ENCODE data around the gene DIAPH2.

Gene DIAPH2

DNA sequence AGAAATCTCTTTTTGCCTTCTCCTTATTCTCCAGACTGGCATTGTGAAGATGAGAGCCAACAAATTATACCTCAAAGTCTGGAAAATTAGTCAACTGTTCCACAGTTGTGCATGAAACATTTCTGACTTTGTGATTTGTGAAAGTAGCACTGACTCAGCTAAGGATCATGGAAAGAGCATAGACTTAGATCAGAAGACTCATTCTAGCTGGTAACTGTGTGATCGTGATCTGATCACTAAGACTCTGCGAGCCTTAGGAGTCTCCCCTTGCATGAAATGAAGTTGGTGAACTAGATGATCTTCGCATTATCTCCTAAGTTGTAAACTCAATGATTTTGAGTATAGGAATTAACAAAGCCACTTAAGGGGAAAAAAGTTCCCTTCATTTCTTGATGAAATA, 867.2 kb downstream of the DIAPH2 start:
- Histone ChIP-seq H3K79me2 (ENCODE audit: insufficient read depth, low read length) (no peaks in the 10 kb centered on the region), H3K4me1 (ENCODE audit: insufficient read depth, low read length, poor library complexity, severe bottlenecking) (no peaks in the 10 kb centered on the region), H3K9me3 (ENCODE audit: insufficient read depth, low read depth, low read length) (no peaks in the 10 kb centered on the region), H3K4me3 (ENCODE audit: low read length, poor library complexity, severe bottlenecking) (no peak overlapping the region), H3K36me3 (ENCODE audit: insufficient read depth, low read length) (no peaks in the 10 kb centered on the region), H4K20me1 (ENCODE audit: insufficient read depth, low read length, poor library complexity, severe bottlenecking) (no peaks in the 10 kb centered on the region), H3K27me3 (ENCODE audit: insufficient read depth, low read length, poor library complexity, severe bottlenecking) (no peaks in the 10 kb centered on the region), H3F3A (ENCODE audit: low read depth) (no peaks in the 10 kb centered on the region), H3K9me2 (replicated peaks; ENCODE audit: low read depth, low read length) (no peaks in the 10 kb centered on the region), H2AFZ (ENCODE audit: low read length) (no peak overlapping the region), H3K4me2 (ENCODE audit: low read depth, low read length, poor library complexity, severe bottlenecking) (no peak overlapping the region), H3K9ac (ENCODE audit: low read depth, low read length, poor library complexity, severe bottlenecking) (no peak overlapping the region)
- TF ChIP-seq EZH2phosphoT487 (IDR thresholded peaks at IDR 0.05; ENCODE audit: borderline replicate concordance): no peak
- TF ChIP-seq, protein P1, sequence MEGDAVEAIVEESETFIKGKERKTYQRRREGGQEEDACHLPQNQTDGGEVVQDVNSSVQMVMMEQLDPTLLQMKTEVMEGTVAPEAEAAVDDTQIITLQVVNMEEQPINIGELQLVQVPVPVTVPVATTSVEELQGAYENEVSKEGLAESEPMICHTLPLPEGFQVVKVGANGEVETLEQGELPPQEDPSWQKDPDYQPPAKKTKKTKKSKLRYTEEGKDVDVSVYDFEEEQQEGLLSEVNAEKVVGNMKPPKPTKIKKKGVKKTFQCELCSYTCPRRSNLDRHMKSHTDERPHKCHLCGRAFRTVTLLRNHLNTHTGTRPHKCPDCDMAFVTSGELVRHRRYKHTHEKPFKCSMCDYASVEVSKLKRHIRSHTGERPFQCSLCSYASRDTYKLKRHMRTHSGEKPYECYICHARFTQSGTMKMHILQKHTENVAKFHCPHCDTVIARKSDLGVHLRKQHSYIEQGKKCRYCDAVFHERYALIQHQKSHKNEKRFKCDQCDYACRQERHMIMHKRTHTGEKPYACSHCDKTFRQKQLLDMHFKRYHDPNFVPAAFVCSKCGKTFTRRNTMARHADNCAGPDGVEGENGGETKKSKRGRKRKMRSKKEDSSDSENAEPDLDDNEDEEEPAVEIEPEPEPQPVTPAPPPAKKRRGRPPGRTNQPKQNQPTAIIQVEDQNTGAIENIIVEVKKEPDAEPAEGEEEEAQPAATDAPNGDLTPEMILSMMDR (conservative IDR thresholded peaks at IDR 0.05; ENCODE audit: low read length): no peak

DNA sequence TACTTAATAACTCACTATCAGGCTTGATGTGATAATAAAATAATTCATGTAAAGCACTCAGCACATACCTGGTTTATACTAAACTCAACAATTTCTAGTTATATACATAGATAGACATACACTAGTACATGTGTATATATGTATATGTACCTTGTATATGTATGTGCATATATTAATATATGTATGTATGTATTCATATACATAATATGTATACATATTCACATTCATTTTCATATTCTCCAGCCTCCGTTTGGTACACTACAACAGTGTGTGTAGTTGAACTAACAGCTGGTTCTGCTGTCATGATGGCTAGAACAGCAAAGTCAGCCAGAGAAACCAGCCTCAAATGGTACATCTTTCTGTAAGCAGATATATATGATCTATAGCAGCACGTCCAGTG, 869.2 kb downstream of the DIAPH2 start:
- Histone ChIP-seq H3K9ac (ENCODE audit: low read depth, low read length, poor library complexity, severe bottlenecking) (no peak overlapping the region), H2AFZ (ENCODE audit: low read length) (no peak overlapping the region), H3K9me3 (ENCODE audit: insufficient read depth, low read depth, low read length) (no peaks in the 10 kb centered on the region), H3F3A (ENCODE audit: low read depth) (no peaks in the 10 kb centered on the region), H3K27me3 (ENCODE audit: insufficient read depth, low read length, poor library complexity, severe bottlenecking) (no peaks in the 10 kb centered on the region), H3K9me2 (replicated peaks; ENCODE audit: low read depth, low read length) (no peaks in the 10 kb centered on the region), H3K4me3 (ENCODE audit: low read length, poor library complexity, severe bottlenecking) (no peak overlapping the region), H3K36me3 (ENCODE audit: insufficient read depth, low read length) (no peaks in the 10 kb centered on the region), H4K20me1 (ENCODE audit: insufficient read depth, low read length, poor library complexity, severe bottlenecking) (no peaks in the 10 kb centered on the region), H3K4me1 (ENCODE audit: insufficient read depth, low read length, poor library complexity, severe bottlenecking) (no peaks in the 10 kb centered on the region), H3K4me2 (ENCODE audit: low read depth, low read length, poor library complexity, severe bottlenecking) (no peak overlapping the region), H3K79me2 (ENCODE audit: insufficient read depth, low read length) (no peaks in the 10 kb centered on the region)
- TF ChIP-seq, protein P1 (conservative IDR thresholded peaks at IDR 0.05; ENCODE audit: low read length): no peak
- TF ChIP-seq EZH2phosphoT487 (IDR thresholded peaks at IDR 0.05; ENCODE audit: borderline replicate concordance): no peak

DNA sequence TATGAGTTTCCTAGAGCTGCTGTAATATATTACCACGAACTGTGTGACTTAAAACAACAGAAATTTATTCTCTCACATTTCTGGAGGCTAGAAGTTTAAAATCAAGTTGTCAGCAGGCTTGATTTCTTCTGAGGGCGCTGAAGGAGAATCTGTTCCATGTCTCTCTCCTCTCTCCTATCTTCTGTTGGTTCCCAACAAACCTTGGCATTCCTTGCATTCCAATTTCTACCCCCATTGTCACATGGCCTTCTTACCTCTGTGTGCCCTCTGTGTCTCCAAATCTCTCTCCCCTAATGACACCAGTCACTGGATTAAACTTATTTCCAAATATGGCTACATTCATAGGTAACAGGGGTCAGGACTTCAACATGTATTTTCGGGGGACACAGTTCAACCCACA, 871.7 kb downstream of the DIAPH2 start:
- H3K79me2 ChIP-seq (ENCODE audit: insufficient read depth, low read length): no peaks in the 10 kb centered on the region
- no peak overlapping the region for H3K9ac ChIP-seq (ENCODE audit: low read depth, low read length, poor library complexity, severe bottlenecking)
- H3K36me3 ChIP-seq (ENCODE audit: insufficient read depth, low read length): no peaks in the 10 kb centered on the region
- TF ChIP-seq EZH2phosphoT487 (IDR thresholded peaks at IDR 0.05; ENCODE audit: borderline replicate concordance): no peak
- TF ChIP-seq, protein P1 (conservative IDR thresholded peaks at IDR 0.05; ENCODE audit: low read length): no peak
- no peaks in the 10 kb centered on the region for H3F3A ChIP-seq (ENCODE audit: low read depth)
- no peak overlapping the region for H3K4me3 ChIP-seq (ENCODE audit: low read length, poor library complexity, severe bottlenecking)
- H2AFZ ChIP-seq (ENCODE audit: low read length): no peak overlapping the region
- no peaks in the 10 kb centered on the region for H3K4me1 ChIP-seq (ENCODE audit: insufficient read depth, low read length, poor library complexity, severe bottlenecking)
- no peak overlapping the region for H3K4me2 ChIP-seq (ENCODE audit: low read depth, low read length, poor library complexity, severe bottlenecking)
- H4K20me1 ChIP-seq (ENCODE audit: insufficient read depth, low read length, poor library complexity, severe bottlenecking): no peaks in the 10 kb centered on the region
- no peaks in the 10 kb centered on the region for H3K9me3 ChIP-seq (ENCODE audit: insufficient read depth, low read depth, low read length)
- H3K9me2 ChIP-seq (replicated peaks; ENCODE audit: low read depth, low read length): no peaks in the 10 kb centered on the region
- H3K27me3 ChIP-seq (ENCODE audit: insufficient read depth, low read length, poor library complexity, severe bottlenecking): no peaks in the 10 kb centered on the region
